HEK293T (cell line): ENCODE results near the gene COL4A6.

Experiments
- CTCF ChIA-PET: fragments of 350-600 bp; formaldehyde crosslinking; extraction: SDS; loops from one replicate; lab custom pipeline; 2021; ENCODE audit warnings: antibody characterized with exemption, inconsistent platforms; lab: Yijun Ruan, JAX
- POLR2A ChIA-PET: fragments of 350-600 bp; formaldehyde crosslinking; extraction: SDS; loops from one replicate; lab custom pipeline; 2020; ENCODE audit warnings: antibody characterized with exemption, inconsistent platforms; lab: Yijun Ruan, JAX
- DNase-seq: peaks from one replicate; pipeline ENCODE4 v3.0.0; 2012; ENCODE audit warnings: mixed read lengths; ENCODE audit errors: extremely low spot score
- ARNT ChIP-seq: fragments of 450-650 bp; IDR thresholded peaks from 2 replicates; pipeline ENCODE4 v1.6.1; 2017; ENCODE audit warnings: mild to moderate bottlenecking
- BHLHE40 ChIP-seq: fragments of 450-650 bp; IDR thresholded peaks from 2 replicates; pipeline ENCODE4 v1.6.1; 2016; ENCODE audit warnings: mild to moderate bottlenecking, moderate library complexity, borderline replicate concordance
- CTBP1 ChIP-seq: fragments of 450-650 bp; IDR thresholded peaks from 2 replicates; pipeline ENCODE4 v1.6.1; 2016; ENCODE audit warnings: borderline replicate concordance
- ELF4 ChIP-seq: fragments of 450-650 bp; IDR thresholded peaks from 2 replicates; pipeline ENCODE4 v1.6.1; 2017; ENCODE audit warnings: antibody characterized with exemption
- FOXA1 ChIP-seq: fragments of 450-650 bp; IDR thresholded peaks from 2 replicates; pipeline ENCODE4 v1.6.1; 2016; ENCODE audit warnings: mild to moderate bottlenecking
- FOXK2 ChIP-seq: fragments of 450-650 bp; IDR thresholded peaks from 2 replicates; pipeline ENCODE4 v1.6.1; 2016; ENCODE audit warnings: mild to moderate bottlenecking
- FOXM1 ChIP-seq: fragments of 450-650 bp; IDR thresholded peaks from 2 replicates; pipeline ENCODE4 v1.6.1; 2017; ENCODE audit warnings: mild to moderate bottlenecking, borderline replicate concordance
- HDGF ChIP-seq: fragments of 450-650 bp; IDR thresholded peaks from 2 replicates; pipeline ENCODE4 v1.6.1; 2017; ENCODE audit warnings: antibody characterized with exemption, borderline replicate concordance
- L3MBTL2 ChIP-seq: fragments of 450-650 bp; conservative IDR thresholded peaks from 2 replicates; pipeline ENCODE4 v1.6.1; 2016; ENCODE audit warnings: mild to moderate bottlenecking
- LEF1 ChIP-seq: fragments of 450-650 bp; IDR thresholded peaks from 2 replicates; pipeline ENCODE4 v1.6.1; 2017; ENCODE audit warnings: mild to moderate bottlenecking, borderline replicate concordance
- NFRKB ChIP-seq: fragments of 450-650 bp; IDR thresholded peaks from 2 replicates; pipeline ENCODE4 v1.6.1; 2016; ENCODE audit warnings: mild to moderate bottlenecking, moderate library complexity
- PKNOX1 ChIP-seq: fragments of 450-650 bp; IDR thresholded peaks from 2 replicates; pipeline ENCODE4 v1.6.1; 2016
- SP1 ChIP-seq: fragments of 450-650 bp; IDR thresholded peaks from 2 replicates; pipeline ENCODE4 v1.6.1; 2017
- SUZ12 ChIP-seq: fragments of 450-650 bp; IDR thresholded peaks from 2 replicates; pipeline ENCODE4 v1.6.1; 2016; ENCODE audit warnings: mild to moderate bottlenecking
- TARDBP ChIP-seq: fragments of 450-650 bp; IDR thresholded peaks from 2 replicates; pipeline ENCODE4 v1.6.1; 2016
- ZNF384 ChIP-seq: fragments of 450-650 bp; IDR thresholded peaks from 2 replicates; pipeline ENCODE4 v1.6.1; 2016

Gene COL4A6

GRCh38 chrX:108456971-108457477 is 18.8 kb upstream of the COL4A6 start:
- ChIA-PET POLR2A (no interaction called here), CTCF (no interaction called here)
- no peak for DNase-seq
- no peak for TF ChIP-seq SP1
- no peak for TF ChIP-seq ZNF384
- TF ChIP-seq ELF4 = no peak
- no peak for TF ChIP-seq FOXK2
- no peak for TF ChIP-seq NFRKB
- no peak for TF ChIP-seq FOXM1
- TF ChIP-seq CTBP1 = no peak
- TF ChIP-seq PKNOX1 = no peak
- TF ChIP-seq LEF1 = no peak
- TF ChIP-seq SUZ12 = no peak
- TF ChIP-seq FOXA1 = no peak

GRCh38 chrX:108453841-108454240 is 15.6 kb upstream of the COL4A6 start:
- ChIA-PET CTCF (no interaction called here), POLR2A (no interaction called here)
- DNase-seq = no peak
- TF ChIP-seq PKNOX1 (no peak), FOXA1 (no peak), TARDBP (no peak), L3MBTL2 (no peak), NFRKB (no peak), BHLHE40 (no peak), ARNT (no peak), SP1 (no peak), SUZ12 (no peak), ZNF384 (no peak), LEF1 (no peak)

- DNase-seq = no peak
- ChIA-PET CTCF (no interaction called here), POLR2A (interaction anchor here (1.3 to 1.5 kb wide), 2 partner anchors 9 to 13 kb away, joined by 4 read pairs; partner anchors contain the start of gene COL4A6)
- TF ChIP-seq NFRKB (no peak), SP1 (no peak), ZNF384 (no peak), L3MBTL2 (no peak), BHLHE40 (no peak), SUZ12 (no peak), ELF4 (no peak), FOXK2 (no peak)
Measured at GRCh38 chrX:108447303-108447702, 9.1 kb upstream of the COL4A6 start.

GRCh38 chrX:108442901-108443464 is 4.8 kb upstream of the COL4A6 start:
- no peak for DNase-seq

GRCh38 chrX:108439961-108440696 is 1.9 kb upstream of the COL4A6 start:
- peak; percentile 42 for DNase-seq
- POLR2A ChIA-PET = interaction anchor here (1.1 to 1.7 kb wide), 2 partner anchors 19 to 129 kb away, joined by 3 to 4 read pairs; no protein-coding TSS in a partner anchor
- TF ChIP-seq ARNT (no peak), CTBP1 (no peak), HDGF (no peak), BHLHE40 (no peak), ELF4 (no peak), SUZ12 (no peak), NFRKB (no peak), FOXA1 (no peak), FOXK2 (no peak), TARDBP (no peak), SP1 (no peak), FOXM1 (no peak)
- CTCF ChIA-PET = no interaction called here

More at GRCh38 chrX:108442901-108443464, 4.8 kb upstream of the COL4A6 start:
- TF ChIP-seq PKNOX1 (0 out of 2 replicates have a peak, but pooled peaks have one; percentile 3), CTBP1 (peak; percentile 57; the same call in 1 of the 2 replicates), L3MBTL2 (no peak)
- ChIA-PET CTCF (no interaction called here), POLR2A (no interaction called here)

- peak; percentile 71 for DNase-seq
- TF ChIP-seq ELF4 (no peak), ARNT (no peak), CTBP1 (no peak), L3MBTL2 (peak; percentile 71), PKNOX1 (no peak)
- POLR2A ChIA-PET = interaction anchor here (0.9 to 1.7 kb wide), 3 partner anchors 18 to 134 kb away, joined by 3 to 4 read pairs (median 3); no protein-coding TSS in a partner anchor
- CTCF ChIA-PET = no interaction called here
Measured at GRCh38 chrX:108439426-108439942, 1.3 kb upstream of the COL4A6 start, which contains the start of gene COL4A5. TSS of gene COL4A5 (plus strand) at chrX:108439838. CDS start at chrX:108440126, 288 bp downstream.
